ENCODE measurements around the gene CYSTM1.

- TF ChIP-seq EZH2 (IDR thresholded peaks at IDR 0.05; ENCODE audit: borderline replicate concordance, insufficient read depth, low read depth, low read length, poor library complexity, severe bottlenecking) (no peak), CTCF (IDR thresholded peaks at IDR 0.05) (no peak)
These were observed 42.5 kb downstream of the CYSTM1 start for GRCh38 chr5:140217299-140218026.

All from B cell (primary cell).